Activated CD4-positive, alpha-beta T cell treated with anti-CD3 and anti-CD28 coated beads, Interleukin-2, amount 50 U/mL, for 48 hours (primary cell): ENCODE results near the gene LDLRAD2.
"Not testable (repeated sequence)": the region's sequence is repeated elsewhere in the genome, so short reads cannot be mapped to it uniquely, and the experiment has no call there.

Source experiments
- DNase-seq, 2 experiments: peaks; one replicate each; pipeline ENCODE4 v3.0.0-alpha.2; 2020

Gene LDLRAD2

DNA sequence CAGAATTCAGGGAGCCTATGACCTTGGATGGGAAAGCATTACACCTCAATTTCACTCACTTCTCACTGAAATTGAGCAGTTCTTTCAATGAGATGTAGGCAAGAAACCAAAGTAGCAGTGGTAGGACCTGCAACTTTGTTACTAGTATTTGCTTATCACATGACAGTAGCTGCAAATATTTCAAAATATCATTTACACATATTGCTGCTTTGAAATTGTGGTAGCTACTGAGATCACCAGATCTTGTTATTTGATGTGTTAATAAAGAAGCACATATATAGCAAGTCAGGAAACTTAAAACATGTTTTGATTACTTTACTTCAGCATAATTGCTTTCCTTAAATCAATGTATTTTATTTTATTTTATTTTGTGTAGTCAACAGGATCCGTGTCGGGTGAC is 12.9 kb downstream of the LDLRAD2 start:
- no peak for DNase-seq

DNA sequence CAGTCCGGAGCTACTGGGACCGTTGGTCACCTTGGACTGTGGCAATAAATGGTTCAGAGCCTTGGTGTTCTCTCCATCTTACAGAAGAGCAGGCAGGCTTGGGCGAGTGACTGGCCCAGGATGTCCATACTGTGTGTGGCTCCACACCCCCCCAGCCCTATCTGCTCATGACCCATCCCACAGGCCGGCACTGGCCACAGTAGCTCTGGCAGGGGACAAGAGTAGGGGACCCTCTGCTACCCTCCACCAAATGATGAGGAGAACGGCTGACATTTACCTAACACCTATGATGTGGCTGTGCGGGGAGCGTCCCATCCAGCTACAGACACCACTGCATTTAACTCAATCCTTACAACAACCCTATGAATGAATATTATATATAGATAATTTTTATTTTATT is 13.3 kb downstream of the LDLRAD2 start:
- no peak for DNase-seq

GRCh38 chr1:21826694-21827093 is 14.6 kb downstream of the LDLRAD2 start:
- DNase-seq, result not testable (repeated sequence)

- no peak for DNase-seq
These were observed 15.1 kb downstream of the LDLRAD2 start for GRCh38 chr1:21827141-21827679.

DNA sequence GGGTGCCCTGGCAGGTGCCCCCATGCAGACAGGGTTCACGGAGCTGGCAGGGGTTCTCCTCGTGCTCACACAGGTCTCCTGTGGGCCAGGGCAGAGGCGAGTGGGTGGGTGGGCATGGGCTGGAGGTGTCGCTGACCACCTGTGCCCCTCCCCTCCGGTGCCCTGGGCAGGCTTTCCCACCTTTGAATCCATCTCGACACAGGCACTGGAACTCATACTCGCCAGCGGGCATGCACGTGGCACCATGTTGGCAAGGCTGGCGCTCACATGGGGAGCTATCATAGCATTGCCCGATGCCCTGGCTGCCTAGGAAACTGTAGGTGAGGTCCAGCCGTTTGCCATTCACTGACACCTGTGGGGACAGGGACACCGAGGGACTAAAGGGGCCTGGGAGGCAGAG is 16.0 kb downstream of the LDLRAD2 start:
- no peak for DNase-seq

GRCh38 chr1:21828506-21829210 is 16.6 kb downstream of the LDLRAD2 start:
- no peak for DNase-seq

- no peak for DNase-seq
These were observed 17.2 kb downstream of the LDLRAD2 start for GRCh38 chr1:21829294-21829693.

DNA sequence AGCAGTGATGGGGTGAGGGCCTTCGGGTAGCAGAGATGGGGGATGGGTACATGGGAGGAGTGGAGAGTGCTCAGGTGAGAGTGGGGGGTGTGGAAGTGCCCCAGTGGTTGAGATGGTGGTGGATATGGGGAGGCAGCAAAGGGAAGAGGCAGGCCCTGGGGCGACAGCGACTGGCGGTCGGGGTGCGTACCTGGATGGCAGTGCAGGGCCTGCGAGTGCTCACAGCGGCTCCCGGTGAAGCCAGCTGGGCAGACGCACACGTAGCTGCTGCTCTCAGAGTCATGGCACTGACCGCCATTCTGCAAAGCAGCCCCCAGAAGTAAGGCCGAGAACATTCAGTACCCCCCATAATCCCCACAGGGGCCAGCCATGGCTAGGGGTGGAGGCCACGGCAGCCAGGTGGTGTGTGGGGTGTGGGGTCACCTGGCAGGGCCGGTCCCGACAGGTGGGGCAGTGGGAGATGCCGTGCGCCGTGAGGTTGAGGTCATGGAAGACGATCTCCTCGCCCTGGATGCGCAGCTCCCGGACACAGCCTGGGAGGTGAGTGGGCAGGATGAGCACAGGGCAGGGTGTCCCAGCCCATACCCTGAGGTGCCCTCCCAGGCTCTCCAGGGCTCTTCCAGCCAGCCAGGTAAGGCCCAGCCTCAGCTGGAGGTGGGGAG is 18.9 kb downstream of the LDLRAD2 start:
- no peak for DNase-seq

DNA sequence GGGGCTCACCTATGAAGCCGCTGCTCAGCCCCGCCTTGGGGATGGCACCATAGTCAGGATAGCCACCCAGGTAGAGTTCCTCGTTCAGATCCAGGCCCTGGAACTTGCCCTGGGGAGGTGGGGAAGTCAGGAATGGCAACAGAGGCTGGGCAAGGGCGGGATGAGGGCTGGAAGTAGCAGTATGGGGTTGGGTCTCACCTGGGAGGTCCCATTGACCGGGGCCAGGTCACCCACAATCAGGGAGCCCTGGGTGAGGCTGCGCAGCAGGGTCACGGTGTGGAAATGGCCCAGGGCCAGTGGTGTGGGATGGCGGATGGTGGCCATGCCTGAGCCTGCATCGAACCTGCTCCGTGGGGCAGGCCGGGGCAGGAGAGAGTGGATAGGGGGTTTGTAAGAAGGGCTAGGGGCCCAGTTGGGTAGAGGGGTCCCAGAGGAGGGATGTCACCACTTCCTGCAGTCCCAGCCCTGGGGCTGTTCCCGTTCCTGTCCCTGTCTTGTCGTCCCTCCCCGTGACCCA is 19.4 kb downstream of the LDLRAD2 start:
- no peak for DNase-seq

GRCh38 chr1:21833392-21833976 is 21.4 kb downstream of the LDLRAD2 start:
- DNase-seq, result no peak

- no peak for DNase-seq
These were observed 22.0 kb downstream of the LDLRAD2 start for GRCh38 chr1:21834094-21834493.

- no peak for DNase-seq
These were observed 22.6 kb downstream of the LDLRAD2 start for GRCh38 chr1:21834666-21835065.

GRCh38 chr1:21836010-21836409 is 23.9 kb downstream of the LDLRAD2 start:
- no peak for DNase-seq

GRCh38 chr1:21836729-21837128 is 24.7 kb downstream of the LDLRAD2 start:
- DNase-seq, result no peak

GRCh38 chr1:21837476-21837875 is 25.4 kb downstream of the LDLRAD2 start:
- DNase-seq, result no peak

DNA sequence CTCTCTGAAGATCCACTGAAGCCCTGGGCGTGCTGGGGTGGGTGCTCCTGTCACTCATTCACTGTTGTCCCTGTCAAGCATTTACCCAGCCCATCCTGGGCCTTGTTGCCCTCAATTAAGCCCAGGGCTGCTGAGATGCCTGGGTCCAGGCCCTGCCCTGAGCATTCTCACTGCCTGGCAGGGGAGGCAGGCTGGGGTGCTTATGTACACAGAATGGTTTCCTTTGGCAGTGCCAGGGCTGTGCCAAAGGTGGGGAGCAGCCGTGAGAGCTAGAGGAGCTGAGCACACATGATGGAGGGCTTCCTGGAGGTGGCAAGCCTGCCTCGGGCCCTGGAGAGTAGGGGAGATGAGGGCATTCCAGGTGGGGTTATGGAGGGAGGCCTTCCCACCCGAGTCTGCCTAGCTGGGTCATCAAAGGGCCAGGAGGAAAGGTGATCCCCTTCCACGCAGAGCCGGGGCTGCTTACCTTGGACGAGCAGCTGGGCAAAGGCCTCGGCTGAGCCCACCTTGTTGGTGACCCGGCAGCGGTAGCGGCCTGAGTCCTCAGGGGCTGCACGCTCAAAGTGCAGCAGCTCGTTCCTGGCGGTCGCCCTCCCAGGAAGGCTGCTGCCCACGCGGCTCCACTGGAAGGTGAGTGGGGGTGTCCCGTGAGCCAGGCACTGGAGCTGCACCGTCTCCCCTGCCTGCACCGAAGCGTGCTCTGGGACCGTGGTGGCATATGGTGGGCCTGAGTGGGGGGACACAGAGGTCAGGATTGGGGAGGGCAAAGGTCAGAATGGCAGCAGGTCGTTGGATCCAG is 26.5 kb downstream of the LDLRAD2 start:
- no peak for DNase-seq

- no peak for DNase-seq
These were observed 27.4 kb downstream of the LDLRAD2 start for GRCh38 chr1:21839337-21840037.

DNA sequence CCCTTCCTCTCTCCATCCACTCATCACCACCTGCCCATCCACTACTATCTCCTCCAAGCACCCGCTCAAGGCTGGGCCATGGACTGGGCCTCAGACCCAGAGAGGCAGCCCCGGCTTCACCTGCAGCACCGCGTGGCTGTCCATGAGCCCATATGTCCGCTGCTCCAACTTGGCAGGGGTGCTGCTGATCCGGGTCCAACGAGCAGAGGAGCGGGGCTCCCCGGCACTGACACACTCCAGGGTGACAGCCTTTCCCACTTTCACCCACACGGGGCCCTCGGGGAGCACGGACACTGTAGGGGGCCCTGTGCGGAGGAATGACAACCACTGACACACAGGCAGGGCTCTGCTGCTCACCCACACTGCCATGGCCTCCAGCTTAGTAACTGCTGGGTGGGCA is 28.9 kb downstream of the LDLRAD2 start:
- no peak for DNase-seq

DNA sequence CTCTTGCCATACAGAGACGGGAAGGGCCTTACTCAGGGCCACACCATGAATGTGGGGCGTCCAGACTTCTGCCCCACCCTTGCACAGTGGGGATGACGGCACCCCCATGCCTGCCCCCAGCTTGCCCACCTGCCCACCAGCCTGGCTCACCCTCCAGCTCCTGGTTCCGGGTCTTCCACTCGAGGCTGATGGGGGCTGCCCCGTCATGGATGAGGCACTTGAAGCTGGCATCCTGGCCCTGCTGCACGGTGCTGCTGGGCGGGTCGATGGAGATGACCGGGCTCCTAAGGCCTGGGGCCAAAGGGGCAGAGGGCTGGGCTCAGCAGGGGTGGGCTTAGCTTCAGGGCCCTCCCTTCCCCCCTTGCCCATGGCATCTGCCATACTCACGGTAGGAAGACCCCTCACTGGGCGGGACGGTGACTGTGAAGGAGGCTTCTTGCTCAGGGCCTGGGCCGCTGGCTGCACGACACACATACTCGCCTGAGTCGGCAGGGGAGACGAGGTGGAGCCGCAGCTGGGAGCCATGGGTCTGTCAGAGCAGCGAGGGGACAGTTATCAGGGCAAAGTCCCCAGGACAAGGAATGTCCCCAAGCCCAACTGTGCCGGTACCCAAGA is 29.9 kb downstream of the LDLRAD2 start:
- DNase-seq, result no peak

DNA sequence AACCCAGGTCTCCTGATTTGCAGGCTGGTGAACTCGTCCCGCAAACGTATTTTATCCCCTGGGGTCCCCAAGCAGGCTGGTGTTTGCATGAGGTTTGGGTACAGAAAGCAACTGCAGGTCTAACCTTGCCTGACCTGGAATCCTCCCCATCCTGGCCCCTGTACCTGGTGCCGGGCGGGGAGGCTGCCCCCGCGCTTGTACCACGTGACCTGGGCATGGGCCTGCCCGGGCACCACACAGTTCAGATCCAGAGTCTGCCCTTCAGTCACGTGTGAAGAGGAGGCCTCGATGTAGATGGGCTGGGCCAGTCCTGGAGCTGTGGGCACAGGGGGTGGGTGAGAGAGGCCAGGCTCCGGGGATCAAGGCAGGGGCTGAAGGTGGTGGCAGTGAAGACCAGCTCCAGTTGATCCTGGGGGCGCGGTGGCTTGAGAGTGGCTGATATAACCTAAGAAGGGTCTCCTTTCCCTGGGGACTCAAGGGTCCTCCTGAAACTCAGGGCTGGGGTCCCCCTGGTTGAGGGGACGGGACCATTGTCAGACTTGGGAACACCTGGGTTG is 30.6 kb downstream of the LDLRAD2 start:
- no peak for DNase-seq

DNA sequence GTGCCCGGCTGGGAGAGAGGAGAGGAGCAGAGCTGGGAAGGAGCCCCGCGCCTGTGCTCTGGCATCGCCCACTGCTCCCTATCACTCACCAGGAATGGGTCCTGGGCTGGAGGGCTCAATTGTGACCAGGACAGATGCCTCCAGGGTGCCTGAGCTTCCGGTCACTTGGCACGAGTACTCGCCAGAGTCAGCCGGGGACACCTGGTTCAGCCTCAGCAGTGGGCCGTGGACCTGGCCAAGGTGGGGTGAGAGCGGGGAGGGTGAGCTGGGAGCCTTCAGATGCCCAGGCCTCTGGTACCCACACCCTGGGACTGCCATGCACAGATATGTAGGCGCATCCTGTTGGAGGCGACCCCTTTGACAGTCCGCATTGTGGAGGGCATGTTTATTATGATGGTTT is 31.1 kb downstream of the LDLRAD2 start:
- no peak for DNase-seq

- DNase-seq, result no peak
These were observed 31.9 kb downstream of the LDLRAD2 start for GRCh38 chr1:21843996-21844395.
